Measurements from ENCODE around the gene GPR15. TPM values are rescaled to one million over a fixed set of nuclear protein-coding genes. Genes with fewer than 3 reads are reported as not detected.

Gene GPR15
- total RNA-seq, result not detected in 3 replicates
- long read RNA-seq, result 0 reads

GRCh38 chr3:98531622-98532274 lies at the start of gene GPR15:
Gene GPR15 (plus strand): TSS chr3:98531978. CDS start chr3:98532034, 56 bp downstream.
- TF ChIP-seq CTCF (IDR thresholded peaks at IDR 0.05), result no peak
- H3K36me3 Mint-ChIP-seq (ENCODE audit: low read depth), result no peaks in the 10 kb centered on the region
- H3K27me3 Mint-ChIP-seq (ENCODE audit: low read depth), result peaks cover 42% of the 10 kb centered on the region
- no peak within 1 kb of the TSS for H3K27ac Mint-ChIP-seq (ENCODE audit: unreplicated experiment)
- H3K4me3 Mint-ChIP-seq (ENCODE audit: unreplicated experiment), result no peak within 1 kb of the TSS
- H3K9me3 Mint-ChIP-seq (ENCODE audit: low read depth), result no peaks in the 10 kb centered on the region
- H3K4me1 Mint-ChIP-seq (ENCODE audit: low read depth), result no peaks in the 10 kb centered on the region
- DNase-seq (ENCODE audit: low spot score), result no peak

GRCh38 chr3:98482717-98483482 lies 48.9 kb upstream of the GPR15 start:
- H3K4me1 Mint-ChIP-seq (ENCODE audit: low read depth), result no peaks in the 10 kb centered on the region
- no peak overlapping the region for H3K27ac Mint-ChIP-seq (ENCODE audit: unreplicated experiment)
- peaks cover 43% of the 10 kb centered on the region for H3K9me3 Mint-ChIP-seq (ENCODE audit: low read depth)
- peaks cover 3% of the 10 kb centered on the region for H3K36me3 Mint-ChIP-seq (ENCODE audit: low read depth)
- peaks cover 10% of the 10 kb centered on the region for H3K27me3 Mint-ChIP-seq (ENCODE audit: low read depth)
- no peak for TF ChIP-seq CTCF (IDR thresholded peaks at IDR 0.05)
- no peak overlapping the region for H3K4me3 Mint-ChIP-seq (ENCODE audit: unreplicated experiment)
- no peak for DNase-seq (ENCODE audit: low spot score)

DNA sequence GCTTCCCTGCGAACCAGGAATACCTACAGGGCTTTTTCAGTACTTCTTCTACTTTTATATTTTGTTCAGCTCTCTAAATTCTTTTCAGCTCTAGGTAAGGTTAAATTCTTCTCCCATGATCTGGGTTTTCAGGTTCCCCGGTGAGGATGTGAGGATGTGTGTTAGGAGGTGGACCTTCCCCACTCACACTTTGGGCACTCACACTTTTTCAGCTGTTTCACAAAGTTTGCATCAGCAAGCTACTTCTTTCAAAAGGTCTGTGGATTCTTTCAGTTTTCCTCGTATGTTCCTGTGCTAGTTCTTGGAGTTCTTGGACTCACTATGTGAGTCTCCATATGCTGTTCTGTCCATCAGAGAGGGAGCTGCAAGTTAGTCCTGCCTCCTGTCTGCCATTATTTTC lies 48.2 kb upstream of the GPR15 start:
- Mint-ChIP-seq H3K4me3 (ENCODE audit: unreplicated experiment) (no peak overlapping the region), H3K9me3 (ENCODE audit: low read depth) (peaks cover 48% of the 10 kb centered on the region), H3K36me3 (ENCODE audit: low read depth) (peaks cover 3% of the 10 kb centered on the region), H3K4me1 (ENCODE audit: low read depth) (no peaks in the 10 kb centered on the region), H3K27ac (ENCODE audit: unreplicated experiment) (no peak overlapping the region), H3K27me3 (ENCODE audit: low read depth) (peaks cover 11% of the 10 kb centered on the region)
- TF ChIP-seq CTCF (IDR thresholded peaks at IDR 0.05), result no peak
- DNase-seq (ENCODE audit: low spot score), result no peak

- no peak within 1 kb of the TSS for H3K4me3 Mint-ChIP-seq (ENCODE audit: unreplicated experiment)
- H3K36me3 Mint-ChIP-seq (ENCODE audit: low read depth), result no peaks in the 10 kb centered on the region
- H3K4me1 Mint-ChIP-seq (ENCODE audit: low read depth), result no peaks in the 10 kb centered on the region
- H3K27me3 Mint-ChIP-seq (ENCODE audit: low read depth), result peaks cover 34% of the 10 kb centered on the region
- TF ChIP-seq CTCF (IDR thresholded peaks at IDR 0.05), result no peak
- DNase-seq (ENCODE audit: low spot score), result no peak
- no peaks in the 10 kb centered on the region for H3K9me3 Mint-ChIP-seq (ENCODE audit: low read depth)
- H3K27ac Mint-ChIP-seq (ENCODE audit: unreplicated experiment), result no peak within 1 kb of the TSS
Observed at GRCh38 chr3:98497381-98497780, 34.4 kb upstream of the GPR15 start, which contains the start of gene OR5K2. Gene OR5K2 (plus strand): TSS chr3:98497681. CDS start chr3:98497681, 0 bp downstream.

DNA sequence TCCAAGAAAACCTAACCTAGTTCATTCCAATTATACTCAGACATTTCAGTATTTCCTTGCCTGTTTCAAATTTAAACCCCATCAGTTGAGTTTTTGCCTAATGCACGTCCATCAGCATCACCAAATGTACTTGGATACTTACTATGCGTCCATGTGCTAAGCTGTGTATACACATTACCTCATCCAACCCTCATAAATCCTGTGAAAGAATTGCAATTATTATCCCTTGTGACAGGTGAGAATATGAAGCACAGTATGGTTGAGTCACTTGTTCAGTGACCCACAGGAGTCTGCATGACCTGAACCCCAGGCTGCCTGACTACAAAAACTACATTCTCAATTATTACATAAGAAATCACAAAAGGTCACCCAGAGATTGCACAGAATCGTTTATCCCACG lies 31.8 kb upstream of the GPR15 start:
- no peak overlapping the region for H3K27ac Mint-ChIP-seq (ENCODE audit: unreplicated experiment)
- TF ChIP-seq CTCF (IDR thresholded peaks at IDR 0.05), result no peak
- H3K36me3 Mint-ChIP-seq (ENCODE audit: low read depth), result peaks cover 1% of the 10 kb centered on the region
- no peaks in the 10 kb centered on the region for H3K4me1 Mint-ChIP-seq (ENCODE audit: low read depth)
- no peaks in the 10 kb centered on the region for H3K9me3 Mint-ChIP-seq (ENCODE audit: low read depth)
- DNase-seq (ENCODE audit: low spot score), result no peak
- H3K4me3 Mint-ChIP-seq (ENCODE audit: unreplicated experiment), result no peak overlapping the region
- peaks cover 21% of the 10 kb centered on the region for H3K27me3 Mint-ChIP-seq (ENCODE audit: low read depth)
